ENCODE measurements around the gene BUB1B. TPM values are rescaled to one million over a fixed set of nuclear protein-coding genes. Genes with fewer than 3 reads are reported as not detected.
"Not testable (repeated sequence)": the region's sequence is repeated elsewhere in the genome, so short reads cannot be mapped to it uniquely, and the experiment has no call there.

Gene BUB1B
- total RNA-seq, 2 experiments from 2014 or later: 81.1 to 89.0 TPM

- H3K4me1 Mint-ChIP-seq; DNase-seq; H3K36me3 Mint-ChIP-seq (ENCODE audit: low read depth); H3K4me3 Mint-ChIP-seq; H3K27me3 Mint-ChIP-seq; POLR2A ChIA-PET; H3K9me3 Mint-ChIP-seq; H3K27ac Mint-ChIP-seq: not testable (repeated sequence)
- CTCF ChIA-PET: interaction anchor here (1.2 kb wide), 1 partner anchor 363 kb away, joined by 3 read pairs; no protein-coding TSS in a partner anchor
Measured at GRCh38 chr15:40124807-40125285, 36.0 kb upstream of the BUB1B start.

- Mint-ChIP-seq H3K27me3 (peaks cover 10% of the 10 kb centered on the region), H3K4me1 (no peaks in the 10 kb centered on the region), H3K27ac (no peak overlapping the region), H3K9me3 (no peaks in the 10 kb centered on the region), H3K36me3 (ENCODE audit: low read depth) (no peaks in the 10 kb centered on the region), H3K4me3 (no peak overlapping the region)
- CTCF ChIA-PET: no interaction called here
- POLR2A ChIA-PET: no interaction called here
- no peak for DNase-seq
Measured at GRCh38 chr15:40125950-40126349, 34.9 kb upstream of the BUB1B start.

DNA sequence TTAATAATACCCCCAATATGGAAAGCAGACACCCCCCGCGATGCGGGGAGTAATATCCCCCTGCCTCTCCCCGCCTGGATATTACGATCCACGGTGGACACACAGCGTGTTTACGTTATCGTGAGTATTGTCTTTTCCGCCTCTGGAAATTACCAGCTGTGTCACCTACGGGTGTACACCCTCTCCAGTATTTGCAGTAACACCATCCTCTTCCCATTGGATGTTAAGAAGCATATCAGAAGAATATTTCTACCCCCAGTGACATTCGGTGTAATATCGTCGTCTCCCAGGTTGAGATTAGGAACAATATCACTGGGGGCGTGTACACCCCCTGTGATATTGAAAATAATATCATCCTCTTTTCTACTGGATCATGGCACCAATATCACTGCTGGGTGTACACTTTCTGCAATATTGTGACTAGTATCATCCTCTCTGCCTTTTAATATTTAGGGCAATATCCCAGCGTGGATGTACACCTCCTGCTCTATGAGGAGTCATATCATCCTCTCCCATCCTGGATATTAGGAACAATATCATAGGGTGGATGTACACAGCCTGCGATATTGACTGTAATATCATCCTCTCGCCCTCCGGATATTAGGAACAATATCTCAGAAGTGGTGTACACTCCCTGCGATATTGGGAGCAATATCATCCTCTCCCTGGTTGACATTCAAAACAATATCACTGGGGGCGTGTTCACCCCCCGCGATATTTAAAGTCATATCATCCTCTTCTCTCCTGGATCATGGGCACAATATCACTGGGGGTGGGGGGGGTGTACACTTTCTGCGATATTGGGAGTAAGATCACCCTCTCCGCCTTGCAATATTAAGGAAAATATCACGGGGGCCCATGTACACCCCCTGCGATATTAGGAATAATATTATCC, 31.9 kb upstream of the BUB1B start:
- ChIA-PET CTCF (no interaction called here), POLR2A (no interaction called here)
- Mint-ChIP-seq H3K4me1 (no peaks in the 10 kb centered on the region), H3K4me3 (no peak overlapping the region), H3K27me3 (no peaks in the 10 kb centered on the region), H3K27ac (no peak overlapping the region), H3K36me3 (ENCODE audit: low read depth) (no peaks in the 10 kb centered on the region), H3K9me3 (no peaks in the 10 kb centered on the region)
- DNase-seq: peak; percentile 53

DNA sequence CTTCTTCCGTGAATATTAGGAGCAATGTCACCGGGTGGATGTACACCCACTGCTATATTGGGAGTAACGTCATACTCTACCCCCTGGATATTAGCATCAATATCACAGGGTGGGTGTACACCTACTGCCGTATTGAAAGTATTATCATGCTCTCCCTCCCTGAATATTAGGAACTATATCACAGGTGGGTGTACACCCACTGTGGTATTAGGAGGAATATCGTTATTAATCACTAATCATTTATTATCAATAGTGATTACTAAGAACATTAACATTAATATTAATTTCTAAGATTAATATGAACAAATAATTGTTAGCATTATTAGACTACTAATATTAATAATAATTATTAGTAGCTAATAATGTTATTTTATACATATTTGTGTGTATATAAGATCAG, 30.8 kb upstream of the BUB1B start:
- no peaks in the 10 kb centered on the region for H3K36me3 Mint-ChIP-seq (ENCODE audit: low read depth)
- POLR2A ChIA-PET: no interaction called here
- no peaks in the 10 kb centered on the region for H3K27me3 Mint-ChIP-seq
- no peak for DNase-seq
- H3K4me1 Mint-ChIP-seq: no peaks in the 10 kb centered on the region
- no peak overlapping the region for H3K4me3 Mint-ChIP-seq
- CTCF ChIA-PET: no interaction called here
- no peak overlapping the region for H3K27ac Mint-ChIP-seq
- H3K9me3 Mint-ChIP-seq: no peaks in the 10 kb centered on the region

GRCh38 chr15:40130799-40131502, 29.9 kb upstream of the BUB1B start:
- H3K4me3 Mint-ChIP-seq: no peak overlapping the region

DNA sequence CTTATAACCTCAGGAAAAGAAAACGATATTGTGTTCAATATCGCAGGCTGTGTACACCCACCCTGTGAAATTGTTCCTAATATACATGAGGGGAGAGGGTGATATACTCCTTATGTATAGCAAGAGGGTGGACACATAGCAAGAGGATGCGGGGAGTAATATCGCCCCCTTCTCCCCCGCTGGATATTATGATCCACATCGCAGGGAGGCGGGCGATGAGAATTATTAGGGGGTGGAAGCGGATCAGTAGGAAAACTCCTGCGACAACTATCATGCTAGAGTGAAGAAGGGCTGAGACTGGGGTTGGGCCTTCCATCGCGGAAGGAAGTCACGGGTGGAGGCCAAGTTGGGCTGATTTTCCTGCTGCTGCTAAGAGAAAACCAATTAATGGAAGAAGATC, 27.3 kb upstream of the BUB1B start:
- no peak for DNase-seq
- POLR2A ChIA-PET: no interaction called here
- Mint-ChIP-seq H3K4me3 (no peak overlapping the region), H3K27me3 (peaks cover 3% of the 10 kb centered on the region), H3K27ac (no peak overlapping the region), H3K36me3 (ENCODE audit: low read depth) (no peaks in the 10 kb centered on the region), H3K9me3 (no peaks in the 10 kb centered on the region), H3K4me1 (no peaks in the 10 kb centered on the region)
- CTCF ChIA-PET: no interaction called here

More at GRCh38 chr15:40130799-40131502, 29.9 kb upstream of the BUB1B start:
- Mint-ChIP-seq H3K4me1 (no peaks in the 10 kb centered on the region), H3K9me3 (no peaks in the 10 kb centered on the region), H3K27me3 (no peaks in the 10 kb centered on the region), H3K27ac (no peak overlapping the region), H3K36me3 (ENCODE audit: low read depth) (no peaks in the 10 kb centered on the region)
- ChIA-PET CTCF (no interaction called here), POLR2A (no interaction called here)
- DNase-seq: peak; percentile 12

DNA sequence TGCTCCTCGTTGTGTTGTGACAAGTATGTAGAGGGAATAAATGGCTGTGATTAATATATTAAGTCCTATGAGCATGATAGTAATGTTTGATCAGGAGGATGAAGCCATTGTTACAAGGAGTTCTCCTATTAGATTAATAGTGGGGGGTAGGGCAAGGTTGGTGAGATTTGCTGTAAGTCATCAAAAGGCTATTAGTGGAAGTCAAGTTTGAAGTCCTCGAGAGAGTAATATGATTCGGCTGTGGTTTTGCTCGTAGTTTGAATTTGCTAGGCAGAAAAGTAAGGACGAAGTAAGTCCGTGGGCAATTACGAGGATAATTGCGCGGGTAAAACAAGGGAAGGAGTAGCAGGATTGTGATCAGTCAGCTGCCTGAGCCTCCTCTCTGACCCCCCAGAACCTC, 26.0 kb upstream of the BUB1B start:
- Mint-ChIP-seq H3K36me3 (ENCODE audit: low read depth) (no peaks in the 10 kb centered on the region), H3K4me3 (no peak overlapping the region), H3K4me1 (no peaks in the 10 kb centered on the region), H3K27me3 (peaks cover 3% of the 10 kb centered on the region), H3K27ac (no peak overlapping the region), H3K9me3 (no peaks in the 10 kb centered on the region)
- POLR2A ChIA-PET: no interaction called here
- no peak for DNase-seq
- CTCF ChIA-PET: no interaction called here

DNA sequence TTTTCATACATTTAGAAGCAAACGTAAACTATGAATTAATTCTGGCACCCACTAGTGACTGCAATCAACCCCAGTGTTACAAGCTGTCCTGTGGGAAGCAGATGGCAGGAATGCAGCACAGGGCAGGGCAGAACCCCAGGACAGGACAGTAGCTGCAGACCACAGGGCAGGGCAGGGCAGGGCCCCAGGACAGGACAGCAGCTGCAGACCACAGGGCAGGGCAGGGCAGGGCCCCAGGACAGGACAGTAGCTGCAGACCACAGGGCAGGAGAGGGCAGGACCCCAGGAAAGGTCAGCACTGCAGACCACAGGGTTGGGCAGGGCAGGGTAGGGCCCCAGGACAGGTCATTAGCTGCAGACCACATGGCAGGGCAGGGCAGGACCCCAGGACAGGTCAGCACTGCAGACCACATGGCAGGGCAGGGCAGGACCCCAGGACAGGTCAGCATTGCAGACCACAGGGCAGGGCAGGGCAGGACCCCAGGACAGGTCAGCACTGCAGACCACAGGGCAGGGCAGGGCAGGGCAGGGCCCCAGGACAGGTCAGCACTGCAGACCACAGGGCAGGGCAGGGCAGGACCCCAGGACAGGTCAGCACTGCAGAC, 24.9 kb upstream of the BUB1B start:
- DNase-seq; H3K4me3 Mint-ChIP-seq; H3K9me3 Mint-ChIP-seq; CTCF ChIA-PET; POLR2A ChIA-PET; H3K27ac Mint-ChIP-seq; H3K27me3 Mint-ChIP-seq; H3K4me1 Mint-ChIP-seq; H3K36me3 Mint-ChIP-seq (ENCODE audit: low read depth): not testable (repeated sequence)

DNA sequence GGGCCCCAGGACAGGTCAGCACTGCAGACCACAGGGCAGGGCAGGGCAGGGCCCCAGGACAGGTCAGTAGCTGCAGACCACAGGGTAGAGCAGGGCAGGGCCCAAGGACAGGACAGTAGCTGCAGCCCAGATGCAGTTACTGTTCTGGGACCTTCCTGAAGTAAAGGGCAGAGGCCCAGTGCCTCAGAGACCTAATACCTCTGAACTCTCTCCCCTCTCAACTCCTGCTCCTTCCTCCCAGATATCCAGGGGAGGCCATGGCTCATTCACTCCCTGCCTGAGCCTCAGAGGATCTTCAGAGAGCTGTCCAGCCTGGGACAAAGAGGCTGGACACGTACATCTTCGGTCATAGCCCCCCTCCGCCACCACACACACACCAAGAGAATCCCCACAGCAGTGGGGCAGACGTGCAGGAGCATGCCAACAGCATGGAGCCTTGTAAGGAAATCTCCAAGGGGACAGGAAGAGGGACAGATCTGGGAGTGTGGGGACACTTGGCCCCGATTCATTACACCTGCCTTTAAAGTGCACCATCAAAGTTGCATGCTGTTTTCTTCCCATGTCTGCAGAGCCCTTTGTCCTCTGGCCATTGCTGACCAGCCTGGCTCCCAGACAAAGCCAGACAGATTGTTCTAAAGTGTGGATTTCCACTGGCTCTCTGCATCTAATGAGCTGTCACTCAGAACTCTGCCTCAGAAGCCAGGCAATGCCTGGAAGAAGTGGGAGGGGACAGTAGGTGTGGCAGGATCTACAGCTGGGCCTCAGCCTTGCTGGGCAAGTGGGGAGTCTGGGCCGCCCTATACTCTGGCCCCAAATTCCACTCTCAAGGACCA, 24.2 kb upstream of the BUB1B start:
- H3K4me3 Mint-ChIP-seq: no peak overlapping the region
- no peaks in the 10 kb centered on the region for H3K9me3 Mint-ChIP-seq

DNA sequence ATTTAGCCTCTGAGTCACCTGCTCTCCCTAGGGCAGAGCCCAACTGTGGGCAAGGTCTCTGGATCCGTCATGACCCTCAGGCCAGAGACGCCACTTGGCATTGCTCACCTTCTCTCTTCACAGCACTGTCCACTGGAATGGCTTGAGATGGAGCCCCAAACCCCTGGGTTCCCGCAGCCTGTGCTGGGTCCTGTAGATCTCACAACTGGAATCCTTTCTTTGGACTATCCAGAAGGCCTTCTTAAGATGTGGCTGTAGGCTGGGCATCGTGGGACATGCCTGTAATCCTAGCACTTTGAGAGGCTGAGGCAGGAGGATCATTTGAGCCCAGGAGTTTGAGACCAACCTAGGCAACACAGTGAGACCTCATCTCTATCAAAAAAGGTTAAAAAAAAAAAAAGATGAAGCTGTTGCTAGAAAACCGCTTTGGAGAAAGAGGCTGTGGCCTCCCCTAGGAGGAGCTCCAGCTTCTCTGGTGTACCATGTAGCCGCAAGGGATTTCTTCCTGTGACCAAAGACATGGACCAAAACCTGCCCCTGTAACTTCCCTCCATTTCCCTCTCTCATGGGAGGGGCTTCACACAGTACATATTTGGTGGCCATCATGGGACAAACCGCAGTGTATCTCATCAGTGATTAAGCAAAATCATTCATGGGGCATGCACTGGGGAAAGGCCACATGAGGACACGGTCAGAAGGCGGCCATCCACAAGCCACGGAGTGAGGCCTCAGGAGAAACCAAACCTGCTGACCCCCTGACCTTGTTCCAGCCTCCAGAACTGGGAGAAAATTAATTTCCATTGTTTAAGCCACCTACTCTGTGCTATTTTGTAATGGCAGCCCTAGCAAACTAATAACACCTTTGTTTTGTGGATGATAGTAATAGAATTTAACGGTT, 23.3 kb upstream of the BUB1B start:
- POLR2A ChIA-PET: no interaction called here
- CTCF ChIA-PET: interaction anchor here (0.6 to 1.4 kb wide), 2 partner anchors 18 to 251 kb away, joined by 3 to 4 read pairs; no protein-coding TSS in a partner anchor
- no peaks in the 10 kb centered on the region for H3K4me1 Mint-ChIP-seq
- H3K27me3 Mint-ChIP-seq: peaks cover 3% of the 10 kb centered on the region
- no peak for DNase-seq
- H3K27ac Mint-ChIP-seq: no peak overlapping the region
- H3K9me3 Mint-ChIP-seq: no peaks in the 10 kb centered on the region
- H3K36me3 Mint-ChIP-seq (ENCODE audit: low read depth): no peaks in the 10 kb centered on the region
- no peak overlapping the region for H3K4me3 Mint-ChIP-seq

More for the DNA sequence above, 24.2 kb upstream of the BUB1B start:
- H3K27ac Mint-ChIP-seq: no peak overlapping the region
- no peak for DNase-seq
- no peaks in the 10 kb centered on the region for H3K4me1 Mint-ChIP-seq
- H3K36me3 Mint-ChIP-seq (ENCODE audit: low read depth): no peaks in the 10 kb centered on the region
- ChIA-PET POLR2A (no interaction called here), CTCF (interaction anchor here (1.4 kb wide), 1 partner anchor 19 kb away, joined by 4 read pairs; no protein-coding TSS in a partner anchor)
- H3K27me3 Mint-ChIP-seq: peaks cover 3% of the 10 kb centered on the region

GRCh38 chr15:40138201-40138570, 22.7 kb upstream of the BUB1B start:
- H3K27me3 Mint-ChIP-seq; H3K36me3 Mint-ChIP-seq (ENCODE audit: low read depth); POLR2A ChIA-PET; H3K4me3 Mint-ChIP-seq; H3K27ac Mint-ChIP-seq; H3K4me1 Mint-ChIP-seq; H3K9me3 Mint-ChIP-seq; DNase-seq: not testable (repeated sequence)
- CTCF ChIA-PET: interaction anchor here (0.6 to 1.4 kb wide), 2 partner anchors 18 to 252 kb away, joined by 3 to 4 read pairs; no protein-coding TSS in a partner anchor

- no peak for DNase-seq
- no peaks in the 10 kb centered on the region for H3K9me3 Mint-ChIP-seq
- H3K36me3 Mint-ChIP-seq (ENCODE audit: low read depth): no peaks in the 10 kb centered on the region
- H3K4me3 Mint-ChIP-seq: no peak overlapping the region
- H3K27me3 Mint-ChIP-seq: peaks cover 3% of the 10 kb centered on the region
- ChIA-PET CTCF (interaction anchor here (0.9 kb wide), 1 partner anchor 14 kb away, joined by 7 read pairs; no protein-coding TSS in a partner anchor), POLR2A (no interaction called here)
- H3K27ac Mint-ChIP-seq: no peak overlapping the region
- H3K4me1 Mint-ChIP-seq: no peaks in the 10 kb centered on the region
Measured at GRCh38 chr15:40142428-40142827, 18.4 kb upstream of the BUB1B start.
